IMR-90 (cell line): ENCODE data around the gene PLA2G4A.

Source experiments
- BHLHE40 ChIP-seq: fragments of 150-350 bp; IDR thresholded peaks from 2 replicates; pipeline ENCODE4 v1.6.1; 2016; ENCODE audit warnings: mild to moderate bottlenecking, low read depth, low read length
- CEBPB ChIP-seq: IDR thresholded peaks from 2 replicates; pipeline ENCODE4 v1.6.1; 2012; ENCODE audit warnings: low read depth, low read length, improper control_type of control experiment
- CHD1 ChIP-seq: IDR thresholded peaks from 2 replicates; pipeline ENCODE4 v1.6.1; 2012; ENCODE audit warnings: low read depth, low read length, improper control_type of control experiment
- FOS ChIP-seq: fragments of 150-350 bp; IDR thresholded peaks from 2 replicates; pipeline ENCODE4 v1.6.1; 2016; ENCODE audit warnings: low read depth, low read length
- MAFK ChIP-seq: IDR thresholded peaks from 2 replicates; pipeline ENCODE4 v1.6.1; 2012; ENCODE audit warnings: low read depth, low read length, improper control_type of control experiment
- MAZ ChIP-seq: IDR thresholded peaks from 2 replicates; pipeline ENCODE4 v1.6.1; 2012; ENCODE audit warnings: low read depth, mild to moderate bottlenecking, low read length, improper control_type of control experiment, moderate library complexity, borderline replicate concordance
- NFE2L2 ChIP-seq: fragments of 150-350 bp; IDR thresholded peaks from 2 replicates; pipeline ENCODE4 v1.6.1; 2016; ENCODE audit warnings: low read depth, mild to moderate bottlenecking, low read length
- POLR2A ChIP-seq: IDR thresholded peaks from 2 replicates; pipeline ENCODE4 v1.6.1; 2012; ENCODE audit warnings: mild to moderate bottlenecking, low read depth, low read length
- RAD21 ChIP-seq: IDR thresholded peaks from 2 replicates; pipeline ENCODE4 v1.6.1; 2012; ENCODE audit warnings: low read length, improper control_type of control experiment
- RCOR1 ChIP-seq: IDR thresholded peaks from 2 replicates; pipeline ENCODE4 v1.6.1; 2012; ENCODE audit warnings: mild to moderate bottlenecking, low read length, improper control_type of control experiment; ENCODE audit not compliant: insufficient replicate concordance
- RFX5 ChIP-seq: IDR thresholded peaks from 2 replicates; pipeline ENCODE4 v1.8.0; 2012; ENCODE audit warnings: low read depth, mild to moderate bottlenecking, low read length, moderate library complexity
- SMC3 ChIP-seq: fragments of 150-350 bp; IDR thresholded peaks from 2 replicates; pipeline ENCODE4 v1.6.1; 2016; ENCODE audit warnings: low read depth, mild to moderate bottlenecking, antibody characterized with exemption, low read length, moderate library complexity
- TF ChIP-seq, protein P1 (sequence below): conservative IDR thresholded peaks from 2 replicates; pipeline ENCODE4 v1.5.1; 2012; ENCODE audit warnings: mild to moderate bottlenecking, low read depth, low read length, improper control_type of control experiment
- TF ChIP-seq, protein P2 (sequence below): fragments of 150-350 bp; IDR thresholded peaks from 2 replicates; pipeline ENCODE4 v1.6.1; 2017; ENCODE audit warnings: mild to moderate bottlenecking, antibody characterized with exemption, low read length, low read depth

DNA sequence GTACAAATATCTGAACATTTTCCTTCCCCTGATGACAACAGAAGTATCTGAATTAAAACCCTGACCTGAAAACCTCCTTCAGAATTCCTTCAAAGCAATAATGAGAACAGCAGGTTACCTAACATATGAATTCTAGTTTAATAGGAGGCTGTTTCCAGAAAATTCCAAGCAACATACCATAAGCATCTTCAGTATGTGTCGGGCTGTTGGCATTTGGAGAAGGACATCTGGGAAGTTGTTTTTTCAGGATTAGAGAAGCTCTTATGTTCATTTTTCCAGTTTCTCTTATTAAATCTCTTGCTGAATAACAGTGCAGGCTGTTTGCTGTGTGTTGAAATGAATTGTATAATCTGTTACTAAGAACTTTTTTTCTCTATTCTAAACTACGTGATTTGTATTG is 101.5 kb downstream of the PLA2G4A start:
- TF ChIP-seq MAFK (no peak), BHLHE40 (no peak), CEBPB (no peak), RAD21 (no peak), POLR2A (no peak), SMC3 (no peak), RFX5 (no peak), FOS (no peak), RCOR1 (no peak), CHD1 (no peak), MAZ (no peak), NFE2L2 (no peak)
- TF ChIP-seq, protein P1, sequence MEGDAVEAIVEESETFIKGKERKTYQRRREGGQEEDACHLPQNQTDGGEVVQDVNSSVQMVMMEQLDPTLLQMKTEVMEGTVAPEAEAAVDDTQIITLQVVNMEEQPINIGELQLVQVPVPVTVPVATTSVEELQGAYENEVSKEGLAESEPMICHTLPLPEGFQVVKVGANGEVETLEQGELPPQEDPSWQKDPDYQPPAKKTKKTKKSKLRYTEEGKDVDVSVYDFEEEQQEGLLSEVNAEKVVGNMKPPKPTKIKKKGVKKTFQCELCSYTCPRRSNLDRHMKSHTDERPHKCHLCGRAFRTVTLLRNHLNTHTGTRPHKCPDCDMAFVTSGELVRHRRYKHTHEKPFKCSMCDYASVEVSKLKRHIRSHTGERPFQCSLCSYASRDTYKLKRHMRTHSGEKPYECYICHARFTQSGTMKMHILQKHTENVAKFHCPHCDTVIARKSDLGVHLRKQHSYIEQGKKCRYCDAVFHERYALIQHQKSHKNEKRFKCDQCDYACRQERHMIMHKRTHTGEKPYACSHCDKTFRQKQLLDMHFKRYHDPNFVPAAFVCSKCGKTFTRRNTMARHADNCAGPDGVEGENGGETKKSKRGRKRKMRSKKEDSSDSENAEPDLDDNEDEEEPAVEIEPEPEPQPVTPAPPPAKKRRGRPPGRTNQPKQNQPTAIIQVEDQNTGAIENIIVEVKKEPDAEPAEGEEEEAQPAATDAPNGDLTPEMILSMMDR, result no peak
- TF ChIP-seq, protein P2, sequence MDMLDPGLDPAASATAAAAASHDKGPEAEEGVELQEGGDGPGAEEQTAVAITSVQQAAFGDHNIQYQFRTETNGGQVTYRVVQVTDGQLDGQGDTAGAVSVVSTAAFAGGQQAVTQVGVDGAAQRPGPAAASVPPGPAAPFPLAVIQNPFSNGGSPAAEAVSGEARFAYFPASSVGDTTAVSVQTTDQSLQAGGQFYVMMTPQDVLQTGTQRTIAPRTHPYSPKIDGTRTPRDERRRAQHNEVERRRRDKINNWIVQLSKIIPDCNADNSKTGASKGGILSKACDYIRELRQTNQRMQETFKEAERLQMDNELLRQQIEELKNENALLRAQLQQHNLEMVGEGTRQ, result no peak
